Esophagus mucosa (tissue), 1 donor: ENCODE results near the gene DUSP7. TPM values are rescaled to one million over a fixed set of nuclear protein-coding genes. Genes with fewer than 3 reads are reported as not detected.

Experiments used
- ATAC-seq: fragments of 200-7000 bp; cut with Tn5 transposase; one replicate; pipeline ENCODE4 v1.9.1; 2020
- total RNA-seq: library from RNA; stranded (reverse); gene quantifications from one replicate; pipeline ENCODE4 v1.2.4, GENCODE V29; 2023
- donor health status: DM: yes; HTN: yes; CAD: no.

Gene DUSP7
- total RNA-seq, 1 donor from 2014 or later = 62.6 TPM

GRCh38 chr3:52025453-52025852 is 30.9 kb downstream of the DUSP7 start:
- no peak for ATAC-seq

DNA sequence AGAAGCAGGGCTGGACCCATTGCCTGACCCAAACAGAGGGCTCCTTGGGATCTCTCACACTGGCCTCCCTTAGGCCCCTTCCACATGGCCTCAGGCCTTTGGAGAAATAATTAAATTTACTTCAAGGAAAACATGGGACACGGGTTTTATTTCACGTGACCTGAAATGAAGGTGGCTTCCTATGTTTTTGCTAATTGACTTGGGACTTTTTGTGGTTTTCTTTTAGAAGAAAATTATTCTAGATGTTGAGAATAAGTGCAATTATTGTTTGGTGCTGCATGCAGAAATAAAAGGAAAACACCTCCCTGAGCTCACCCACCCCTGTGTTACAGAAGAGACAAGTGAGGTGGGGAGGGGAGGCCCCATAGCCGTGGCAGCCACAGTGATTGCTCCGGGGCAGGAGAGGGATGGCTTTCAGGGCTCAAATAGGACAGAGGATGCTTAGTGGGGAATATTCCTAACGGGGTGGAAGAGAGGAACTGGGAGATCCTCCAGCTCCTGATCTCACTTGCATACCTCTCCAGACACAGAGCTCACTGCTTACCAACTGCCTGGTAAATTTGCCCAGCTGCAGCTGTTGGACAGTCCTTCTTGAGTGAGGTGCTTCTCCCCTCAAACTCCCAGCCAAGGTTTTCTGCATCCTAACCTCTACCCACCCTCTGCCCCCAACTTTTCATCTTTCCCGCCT is 31.5 kb downstream of the DUSP7 start:
- ATAC-seq = no peak

- ATAC-seq = no peak
Observed at GRCh38 chr3:52023860-52024764, 32.3 kb downstream of the DUSP7 start.

- ATAC-seq = no peak
Observed at GRCh38 chr3:52023101-52023770, 33.1 kb downstream of the DUSP7 start.

DNA sequence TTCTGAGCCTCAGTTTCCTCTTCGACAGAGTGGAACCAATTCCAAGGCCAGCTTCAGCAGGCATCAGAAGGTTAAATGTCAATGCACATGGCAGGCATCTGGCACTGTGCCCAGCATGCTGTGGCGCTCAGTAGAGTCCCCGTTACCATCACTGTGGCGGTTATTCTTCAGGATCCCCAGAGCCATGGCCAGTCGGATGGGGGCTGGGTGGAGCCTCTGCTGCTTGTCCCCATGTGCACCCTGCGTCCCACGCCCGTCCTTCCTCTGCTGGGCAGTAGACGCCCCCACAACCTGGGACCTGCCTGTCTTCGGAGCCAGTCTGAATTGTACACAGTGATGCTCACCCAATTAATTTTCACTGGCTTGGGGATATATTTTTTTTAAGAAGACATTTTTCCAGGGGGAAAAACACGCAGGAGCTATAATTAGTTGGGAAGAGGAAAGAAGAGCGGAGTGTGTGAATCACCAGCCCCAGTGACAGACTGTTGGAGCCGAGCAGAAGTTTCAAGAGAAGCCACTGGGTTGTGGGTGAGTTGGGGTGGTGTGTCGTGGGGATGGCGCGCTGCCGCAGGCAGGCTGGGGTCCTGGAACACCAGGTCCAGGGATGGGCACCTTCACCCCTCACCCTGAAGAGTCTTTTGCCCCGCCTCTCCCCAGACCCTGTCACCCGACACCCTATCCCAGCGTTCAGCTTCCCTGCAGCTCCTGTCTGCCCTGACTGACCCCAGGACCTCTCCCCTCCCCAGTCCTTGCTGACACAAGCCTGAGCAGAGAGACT is 33.9 kb downstream of the DUSP7 start:
- ATAC-seq = no peak

GRCh38 chr3:52021489-52022268 is 34.7 kb downstream of the DUSP7 start:
- no peak for ATAC-seq

GRCh38 chr3:52020796-52021195 is 35.6 kb downstream of the DUSP7 start:
- no peak for ATAC-seq

DNA sequence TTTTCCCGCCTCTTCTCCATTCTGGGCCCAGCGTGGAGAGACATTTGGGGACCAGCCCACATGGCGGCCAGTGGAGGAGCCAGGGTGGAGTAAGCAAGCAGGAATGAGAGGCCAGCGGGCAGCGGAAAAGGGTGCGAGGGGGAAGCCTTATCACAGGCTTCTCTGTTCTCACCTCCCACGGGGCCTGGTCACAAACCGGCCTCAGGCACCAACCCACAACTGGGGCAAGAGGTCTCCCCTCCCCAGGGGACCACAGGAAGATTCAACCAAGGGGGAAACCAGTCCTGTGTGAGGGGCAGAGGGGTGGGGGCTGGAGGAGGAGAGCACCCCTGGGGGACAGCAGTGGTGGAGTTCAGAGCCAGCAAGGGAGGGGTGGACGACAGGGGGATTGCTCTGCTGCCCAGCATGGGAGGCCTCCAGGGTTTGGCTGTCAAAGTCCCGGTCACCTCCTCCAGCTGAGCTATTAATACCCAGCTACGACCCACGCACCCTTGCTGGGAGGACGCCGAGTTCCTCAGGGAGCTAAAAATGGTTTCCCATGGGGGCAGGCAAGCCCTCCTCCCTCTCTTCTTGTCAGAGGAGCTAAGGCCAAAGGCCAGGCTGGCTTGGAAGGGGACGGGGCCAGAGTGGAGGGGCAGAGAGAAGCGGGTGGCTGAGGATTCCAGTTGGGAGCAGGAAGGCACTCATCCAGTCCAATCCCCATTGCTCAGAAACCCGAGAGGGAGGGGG is 36.9 kb downstream of the DUSP7 start:
- no peak for ATAC-seq

DNA sequence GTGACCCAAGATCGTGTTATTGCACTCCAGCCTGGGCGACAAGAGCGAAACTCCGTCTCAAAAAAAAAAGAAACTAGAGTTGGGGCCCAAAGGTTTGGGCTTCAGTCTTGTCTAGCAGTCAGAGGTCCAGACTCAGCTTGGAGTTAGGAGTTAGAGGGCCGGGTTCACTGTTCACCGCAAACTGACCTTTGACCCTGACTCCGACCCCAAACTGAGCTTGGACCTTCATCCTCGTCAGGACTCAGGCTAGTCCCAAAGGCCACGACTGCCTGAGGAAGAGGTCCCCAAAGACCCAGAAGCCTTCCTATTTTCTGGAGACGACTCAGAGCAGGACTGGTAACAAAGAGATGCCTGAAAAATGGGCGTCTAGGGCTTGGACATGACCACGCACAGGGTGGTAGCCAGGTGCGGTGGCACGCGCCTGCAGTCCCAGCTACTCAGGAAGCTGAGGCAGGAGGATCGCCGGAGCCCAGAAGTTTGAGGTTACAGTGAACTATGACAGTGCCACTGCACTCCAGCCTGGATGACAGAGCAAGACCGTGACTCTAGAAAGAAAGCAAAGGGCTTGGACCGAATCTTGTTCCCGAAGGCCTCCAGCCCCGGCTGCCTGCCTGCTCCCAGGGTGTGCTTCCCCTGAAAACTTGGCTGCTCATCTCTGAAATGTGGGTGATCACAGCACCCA is 37.9 kb downstream of the DUSP7 start:
- ATAC-seq = no peak

DNA sequence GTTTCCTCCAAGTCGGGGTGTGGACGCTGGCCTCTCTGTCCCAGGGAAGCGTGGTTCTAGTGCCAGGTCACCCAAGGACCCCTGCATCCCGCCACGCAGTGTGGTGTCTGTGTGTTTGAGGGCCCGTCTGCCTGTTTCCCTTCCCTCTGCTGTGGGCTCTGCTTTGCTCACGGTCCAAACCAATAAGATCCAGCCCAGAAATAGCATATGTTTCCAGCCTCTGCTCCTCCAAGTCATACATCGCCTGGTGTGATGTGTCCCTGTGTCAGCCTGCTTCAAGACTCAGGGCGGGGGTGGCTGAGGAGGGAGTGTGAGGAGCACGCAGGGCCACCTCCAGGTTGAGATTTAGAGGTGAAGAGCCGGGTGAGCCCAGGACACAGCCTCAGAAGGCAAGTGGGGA is 38.8 kb downstream of the DUSP7 start:
- ATAC-seq = no peak

DNA sequence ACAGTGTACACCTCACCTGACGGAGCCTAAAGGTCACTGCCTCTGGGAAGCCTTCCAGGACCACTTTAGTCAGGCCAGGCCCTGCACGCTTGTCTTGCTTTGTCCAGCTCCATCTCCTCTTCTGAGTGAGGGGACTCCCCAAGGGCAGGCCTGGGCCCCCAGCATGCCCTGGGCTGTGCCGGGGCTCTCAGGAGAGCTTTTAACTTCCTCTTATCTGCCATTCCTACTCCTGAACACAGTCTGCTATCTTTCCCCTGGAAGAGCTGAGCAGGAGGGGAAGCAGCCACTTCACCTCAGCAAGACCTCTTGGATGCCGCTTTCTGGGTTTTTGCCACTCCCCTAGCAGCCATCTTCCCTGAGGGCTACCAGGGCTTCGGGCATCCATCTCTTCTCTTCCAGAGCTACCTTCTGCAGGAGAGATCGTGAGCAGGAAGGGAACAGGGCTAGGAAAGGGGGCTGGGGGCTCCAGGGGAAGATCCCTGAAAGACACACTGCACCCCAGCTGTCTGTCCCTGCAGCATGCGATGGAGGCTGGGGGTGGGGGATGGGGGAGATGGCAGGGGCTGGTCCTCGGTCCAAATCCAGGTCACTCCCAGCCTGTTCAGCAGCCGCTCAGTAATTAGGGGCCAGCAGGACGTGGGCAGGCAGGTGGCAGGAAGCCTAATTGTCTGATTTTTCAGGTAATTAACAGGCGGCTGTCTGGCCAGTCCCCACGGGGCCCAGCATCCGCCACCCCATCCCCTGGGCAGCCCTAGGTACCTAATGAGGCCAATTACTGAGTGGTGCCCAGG is 40.7 kb downstream of the DUSP7 start:
- ATAC-seq = no peak

- ATAC-seq = no peak
Observed at GRCh38 chr3:52014613-52015012, 41.8 kb downstream of the DUSP7 start.

DNA sequence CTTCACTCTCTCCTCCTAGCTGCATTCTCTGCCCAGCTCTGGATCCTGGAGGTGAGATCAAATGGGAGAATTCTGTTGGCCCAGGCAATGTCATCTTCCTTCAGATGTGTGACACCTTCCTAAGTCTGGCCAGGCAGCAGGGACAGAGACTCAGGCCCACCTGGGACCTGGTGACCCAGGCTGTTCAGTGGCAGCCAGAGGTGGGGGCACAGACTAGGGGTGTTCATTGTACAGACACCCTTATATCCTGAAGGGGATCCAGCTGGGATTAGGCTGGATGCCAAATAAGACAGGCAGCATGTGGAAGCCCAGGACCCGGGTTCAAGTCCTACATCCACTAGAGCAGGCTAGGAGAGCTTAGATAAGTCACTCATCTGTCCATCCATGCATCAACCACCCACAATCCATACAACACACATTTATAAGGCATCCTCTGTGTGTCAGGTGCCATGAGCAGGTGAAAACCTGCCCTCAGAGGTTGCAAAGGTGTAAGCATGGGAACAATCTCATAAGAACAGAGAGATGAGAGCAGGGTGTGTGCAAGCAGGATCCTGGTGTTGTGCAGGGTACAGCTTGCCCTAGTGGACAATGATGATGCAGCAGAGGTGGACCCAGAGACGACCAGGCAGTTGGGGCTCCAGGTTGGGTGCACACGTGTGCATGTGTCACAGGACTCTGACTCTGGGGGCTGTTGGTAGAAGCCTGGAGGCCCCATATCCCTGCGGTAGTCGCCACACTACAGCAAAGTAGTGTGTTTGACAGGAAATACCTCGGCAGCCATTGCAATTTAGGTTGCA is 42.4 kb downstream of the DUSP7 start:
- ATAC-seq = no peak

DNA sequence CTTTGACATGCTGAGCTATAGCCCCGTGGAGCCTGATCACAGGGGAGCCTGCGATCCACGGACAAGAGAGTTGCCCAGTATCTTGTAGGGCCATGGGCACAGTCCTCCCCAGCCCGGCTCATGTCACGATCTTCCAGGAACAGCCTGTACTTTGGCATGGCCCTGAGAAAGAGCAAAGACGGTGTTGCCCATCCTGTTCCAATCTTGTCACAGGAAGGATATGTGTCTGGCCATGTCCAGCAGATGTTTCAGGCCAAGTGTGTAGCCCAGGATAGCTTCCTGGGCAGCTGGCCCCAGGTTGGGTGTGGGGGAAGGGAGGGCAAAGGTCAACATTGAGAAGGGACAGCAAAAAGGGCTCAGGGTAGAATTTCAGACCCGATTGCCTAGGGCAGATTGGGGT is 43.7 kb downstream of the DUSP7 start:
- no peak for ATAC-seq

DNA sequence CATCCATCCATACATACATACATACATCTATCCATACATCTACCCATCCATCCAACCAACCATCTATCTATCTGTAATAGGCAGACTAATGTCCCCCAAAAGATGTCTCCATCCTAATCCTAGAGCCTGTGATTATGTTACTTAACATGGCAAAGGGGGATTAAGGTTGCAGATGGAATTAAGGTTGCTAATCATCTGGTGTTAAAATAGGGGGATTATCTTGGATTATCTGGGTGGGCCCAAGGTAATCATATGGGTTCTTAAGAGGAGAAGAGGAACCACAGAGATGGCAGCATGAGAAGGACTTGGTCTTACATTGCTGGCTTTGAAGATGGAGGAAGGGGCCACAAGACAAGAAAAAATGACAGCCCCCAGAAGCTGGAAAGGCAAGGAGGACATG is 45.9 kb downstream of the DUSP7 start:
- no peak for ATAC-seq

DNA sequence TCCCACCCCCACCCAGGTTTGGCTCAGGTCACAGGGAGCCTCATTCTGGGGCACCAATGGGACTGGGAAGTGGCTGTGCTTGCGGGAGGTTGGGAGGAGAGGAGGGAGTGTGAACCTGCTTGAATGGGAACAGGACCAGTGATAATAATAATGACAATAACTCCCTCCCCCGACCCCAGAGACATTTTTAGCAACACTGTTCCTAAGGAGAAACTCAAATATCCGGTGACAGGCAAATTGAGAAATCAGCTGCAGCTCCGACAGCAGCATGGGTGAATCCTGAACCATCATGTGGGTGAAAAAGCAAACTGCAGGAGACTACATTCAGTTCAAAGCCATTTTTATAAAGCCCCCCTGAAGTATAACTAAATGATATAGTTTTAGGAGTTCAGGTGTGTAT is 49.1 kb downstream of the DUSP7 start:
- ATAC-seq = no peak

DNA sequence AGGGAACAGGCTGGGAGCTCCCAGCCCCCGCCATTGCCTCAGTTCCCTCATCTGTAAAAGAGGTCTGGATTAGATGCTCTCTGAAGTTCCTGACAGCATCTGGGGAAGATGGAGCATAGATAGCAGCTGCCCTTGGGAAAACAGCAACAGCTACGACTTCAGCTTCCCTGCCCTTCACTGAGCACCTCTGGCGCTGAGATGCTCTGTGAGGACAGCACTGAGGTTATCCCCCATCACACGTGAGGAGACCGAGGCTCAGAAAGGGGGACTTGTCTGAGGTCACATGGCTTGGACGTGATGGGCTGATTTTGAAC is 49.6 kb downstream of the DUSP7 start:
- ATAC-seq = no peak

GRCh38 chr3:52006017-52006819 is 50.2 kb downstream of the DUSP7 start:
- ATAC-seq = no peak
